ENCODE measurements around the gene TRMT1. TPM values are rescaled to one million over a fixed set of nuclear protein-coding genes. Genes with fewer than 3 reads are reported as not detected.
A peak's percentile ranks its signal among the peaks of the same experiment; 100 is the strongest.

The TRMT1 gene
- polyA plus RNA-seq, 3 donors = 14.5 to 94.7 (median 14.5) TPM

GRCh38 chr19:13102666-13103580 lies 13.6 kb downstream of the TRMT1 start, which contains the start of gene LYL1:
Gene LYL1 (minus strand): TSS chr19:13102858. CDS start chr19:13101171, 1,687 bp downstream.
- H3K27me3 ChIP-seq (ENCODE audit: control insufficient read depth in 2 of 2, insufficient read depth in 2 of 2, low read length in 2 of 2) = no peaks in the 10 kb centered on the region
- peaks cover 8 to 17% of the 10 kb centered on the region in 2 donors for H3K36me3 ChIP-seq (replicated peaks in 1 of 2; ENCODE audit: control insufficient read depth in 1 of 2, insufficient read depth in 2 of 2, low read length in 2 of 2)
- Mint-ChIP-seq H3K9me3 (no peaks in the 10 kb centered on the region), H3K27me3 (ENCODE audit: low read depth in 3 of 3) (peaks cover 0 to 1% (median 1%) of the 10 kb centered on the region in 3 donors), H3K4me1 (peaks cover 55% of the 10 kb centered on the region), H3K4me3 (peak within 1 kb of the TSS; percentile 87 to 97), H3K36me3 (peaks cover 11 to 16% of the 10 kb centered on the region in 2 donors), H3K27ac (peak within 1 kb of the TSS; percentile 93 to 97 (median 96))
- peaks cover 27% of the 10 kb centered on the region for H4K20me1 ChIP-seq (ENCODE audit: insufficient read depth, low read length)
- peaks cover 77% of the 10 kb centered on the region for H3K79me2 ChIP-seq (ENCODE audit: insufficient read depth, low read length)
- peaks cover 65 to 79% of the 10 kb centered on the region in 2 donors for H3K4me1 ChIP-seq (ENCODE audit: control insufficient read depth in 1 of 2, insufficient read depth in 2 of 2, low read length in 2 of 2)
- H2AFZ ChIP-seq (ENCODE audit: insufficient read depth, low read depth, low read length, poor library complexity, severe bottlenecking) = peak within 1 kb of the TSS; percentile 91
- H3K4me3 ChIP-seq (replicated peaks in 1 of 3; ENCODE audit: low read depth in 2 of 3, low read length in 3 of 3) = peak within 1 kb of the TSS; percentile 51 to 92 (median 84)
- peak within 1 kb of the TSS; percentile 100 for H3K4me2 ChIP-seq (replicated peaks; ENCODE audit: extremely low read depth, low read length, poor library complexity, severe bottlenecking)
- TF ChIP-seq CTCF (IDR thresholded peaks at IDR 0.05) = no peak
- DNase-seq = peak; percentile 86 to 90 (median 89)
- H3K27ac ChIP-seq (ENCODE audit: low read depth in 1 of 2, low read length in 2 of 2) = peak within 1 kb of the TSS; percentile 90 to 98
- H3K9ac ChIP-seq (ENCODE audit: insufficient read depth, low read length, poor library complexity, severe bottlenecking) = peak within 1 kb of the TSS; percentile 86
- no peaks in the 10 kb centered on the region for H3K9me3 ChIP-seq (replicated peaks in 1 of 2; ENCODE audit: control insufficient read depth in 1 of 2, insufficient read depth in 1 of 2, low read length in 2 of 2)
- intact Hi-C loops (cut with micrococcal nuclease) = loop anchor here (5.0 kb wide), 1 partner anchor 49 kb away; the partner anchor contains the start of genes IER2 (in 2 of the 2) and STX10 (in 2 of the 2)
- WGBS (ENCODE audit: insufficient coverage) = under 1% methylated on average over 40 of the region's 47 CpGs

GRCh38 chr19:13102416-13102665 lies 14.2 kb downstream of the TRMT1 start:
- peak overlapping the region; percentile 100 for H3K4me2 ChIP-seq (replicated peaks; ENCODE audit: extremely low read depth, low read length, poor library complexity, severe bottlenecking)

More at GRCh38 chr19:13102416-13102665, 14.2 kb downstream of the TRMT1 start:
- Histone ChIP-seq H4K20me1 (ENCODE audit: insufficient read depth, low read length) (peaks cover 27% of the 10 kb centered on the region), H2AFZ (ENCODE audit: insufficient read depth, low read depth, low read length, poor library complexity, severe bottlenecking) (peak overlapping the region; percentile 91), H3K79me2 (ENCODE audit: insufficient read depth, low read length) (peaks cover 79% of the 10 kb centered on the region), H3K9me3 (replicated peaks in 1 of 2; ENCODE audit: control insufficient read depth in 1 of 2, insufficient read depth in 1 of 2, low read length in 2 of 2) (no peaks in the 10 kb centered on the region), H3K4me1 (ENCODE audit: control insufficient read depth in 1 of 2, insufficient read depth in 2 of 2, low read length in 2 of 2) (peaks cover 65 to 80% of the 10 kb centered on the region in 2 donors), H3K27me3 (ENCODE audit: control insufficient read depth in 2 of 2, insufficient read depth in 2 of 2, low read length in 2 of 2) (no peaks in the 10 kb centered on the region), H3K4me3 (replicated peaks in 1 of 3; ENCODE audit: low read depth in 2 of 3, low read length in 3 of 3) (peak overlapping the region; percentile 51 to 92 (median 84)), H3K27ac (ENCODE audit: low read depth in 1 of 2, low read length in 2 of 2) (peak overlapping the region; percentile 90 to 98), H3K9ac (ENCODE audit: insufficient read depth, low read length, poor library complexity, severe bottlenecking) (peak overlapping the region; percentile 86), H3K36me3 (replicated peaks in 1 of 2; ENCODE audit: control insufficient read depth in 1 of 2, insufficient read depth in 2 of 2, low read length in 2 of 2) (peaks cover 4 to 12% of the 10 kb centered on the region in 2 donors)
- Mint-ChIP-seq H3K4me3 (peak overlapping the region; percentile 87 to 97), H3K36me3 (peaks cover 8 to 12% of the 10 kb centered on the region in 2 donors), H3K27me3 (ENCODE audit: low read depth in 3 of 3) (peaks cover 0 to 1% (median 1%) of the 10 kb centered on the region in 3 donors), H3K27ac (peak overlapping the region; percentile 89 to 93 (median 92)), H3K9me3 (no peaks in the 10 kb centered on the region), H3K4me1 (peaks cover 55% of the 10 kb centered on the region)
- no peak for DNase-seq
- TF ChIP-seq CTCF (IDR thresholded peaks at IDR 0.05) = no peak
- under 1% methylated on average over 7 of the region's 7 CpGs for WGBS (ENCODE audit: insufficient coverage)
- intact Hi-C loops (cut with micrococcal nuclease) = loop anchor here (5.0 kb wide), 1 partner anchor 50 kb away; the partner anchor contains the start of genes IER2 (in 2 of the 2) and STX10 (in 2 of the 2)

Data from CD14-positive monocyte (primary cell).